ENCODE data around the gene ZNF81.
"Not testable (repeated sequence)": the region's sequence is repeated elsewhere in the genome, so short reads cannot be mapped to it uniquely, and the experiment has no call there.

The ZNF81 gene

GRCh38 chrX:47936224-47936939 is 99.7 kb downstream of the ZNF81 start:
- no peak for DNase-seq (ENCODE audit: low read depth)

GRCh38 chrX:47936940-47937317 is 100.2 kb downstream of the ZNF81 start:
- no peak for DNase-seq (ENCODE audit: low read depth)

- no peak for DNase-seq (ENCODE audit: low read depth)
Measured at GRCh38 chrX:47940448-47940847, 103.7 kb downstream of the ZNF81 start.

DNA sequence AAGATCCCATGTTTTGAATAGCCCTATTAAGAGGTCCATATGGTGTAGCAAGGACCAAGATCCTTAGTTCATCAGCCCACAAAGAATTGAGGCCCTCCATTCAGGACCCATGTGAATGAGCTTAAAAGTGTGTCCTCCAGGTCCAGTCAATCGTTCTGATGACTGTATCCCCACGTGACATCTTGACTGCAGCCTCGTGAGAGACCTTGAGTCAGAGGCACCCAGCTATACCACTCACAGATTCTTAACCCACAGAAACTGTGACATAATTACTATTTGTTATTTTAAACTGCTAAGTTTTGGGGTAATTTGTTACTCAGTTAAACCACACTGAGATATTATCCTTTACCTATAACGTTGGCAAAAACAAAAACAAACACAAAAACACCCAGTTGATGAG is 104.7 kb downstream of the ZNF81 start:
- DNase-seq (ENCODE audit: low read depth) = no peak

DNA sequence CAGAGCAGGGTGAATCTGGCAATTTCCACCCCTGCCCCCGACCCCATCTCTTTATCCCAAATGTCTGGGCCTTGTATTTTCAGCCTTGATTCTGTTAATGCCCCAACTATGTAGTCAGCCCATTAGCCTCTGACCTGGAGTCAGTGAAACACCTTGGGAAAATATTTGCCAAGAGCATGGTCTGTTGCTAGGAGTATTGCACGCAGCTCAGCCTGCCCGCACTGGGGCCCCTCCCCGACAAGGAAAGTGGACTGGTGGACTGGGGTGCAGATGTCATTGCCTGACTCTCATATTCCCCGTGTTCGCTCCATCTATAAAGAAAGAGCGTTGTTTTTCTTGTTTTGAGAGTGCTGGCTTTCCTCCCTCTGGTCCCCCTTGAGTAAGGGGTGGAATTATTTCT is 118.6 kb downstream of the ZNF81 start:
- DNase-seq (ENCODE audit: low read depth) = not testable (repeated sequence)

DNA sequence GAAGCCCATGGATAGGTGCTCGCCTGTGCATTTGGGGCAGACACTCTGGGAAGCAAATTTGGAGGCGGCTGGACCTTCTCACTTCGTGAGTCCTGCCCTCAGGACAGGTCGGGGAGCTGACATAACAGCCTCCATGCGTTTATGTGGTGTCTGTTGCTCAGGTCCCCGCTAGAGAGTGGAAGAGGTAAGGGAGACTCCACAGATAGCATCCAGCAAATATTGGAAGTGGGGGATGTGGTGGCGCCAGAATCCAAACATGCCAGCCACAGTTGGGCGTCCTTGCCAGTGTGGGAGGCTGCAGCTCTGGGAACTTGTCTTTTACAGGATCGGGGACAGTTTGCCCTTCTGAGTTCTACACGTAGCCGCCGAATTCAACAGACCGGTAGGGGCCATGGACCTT is 119.3 kb downstream of the ZNF81 start:
- no peak for DNase-seq (ENCODE audit: low read depth)

DNA sequence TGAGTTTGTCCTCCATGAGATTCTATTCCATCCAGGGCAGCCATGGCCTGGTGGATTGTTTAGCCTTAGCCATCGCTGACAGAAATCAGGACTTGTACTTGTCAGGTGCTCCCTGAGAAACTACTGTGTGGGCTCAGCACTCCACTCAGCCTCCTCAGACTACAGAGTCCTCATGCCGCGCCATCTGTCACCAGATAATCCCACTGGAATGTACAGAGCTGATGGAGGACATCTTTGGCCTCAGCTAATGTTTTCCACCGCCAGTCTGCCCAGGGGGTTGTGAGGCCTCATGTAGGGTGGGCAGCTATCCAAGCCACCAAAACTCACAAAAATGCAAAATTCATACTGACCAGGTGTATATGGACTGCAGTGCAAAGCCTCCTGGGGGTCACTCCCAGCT is 121.5 kb downstream of the ZNF81 start:
- DNase-seq (ENCODE audit: low read depth) = not testable (repeated sequence)

- DNase-seq (ENCODE audit: low read depth) = no peak
Measured at GRCh38 chrX:47958761-47959342, 122.2 kb downstream of the ZNF81 start.

DNA sequence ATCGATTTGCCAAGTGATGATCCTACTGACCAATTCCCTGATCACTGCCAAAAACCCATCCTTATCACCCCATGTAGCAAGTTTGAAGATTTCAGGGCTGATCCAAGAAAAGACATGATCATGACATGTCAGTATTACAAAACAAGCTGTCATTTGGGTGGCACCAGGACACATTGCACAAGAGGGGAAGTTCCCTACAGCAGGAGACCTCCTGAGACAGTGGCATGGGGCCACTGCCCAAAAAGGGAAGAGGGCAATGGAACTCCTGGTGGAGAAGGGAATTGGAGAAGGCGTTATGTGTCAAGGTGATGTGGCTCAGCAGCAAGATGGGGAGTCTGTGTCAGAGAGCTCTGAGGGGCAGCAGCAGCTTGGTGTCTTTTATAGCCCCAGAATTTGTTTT is 123.7 kb downstream of the ZNF81 start:
- no peak for DNase-seq (ENCODE audit: low read depth)

DNA sequence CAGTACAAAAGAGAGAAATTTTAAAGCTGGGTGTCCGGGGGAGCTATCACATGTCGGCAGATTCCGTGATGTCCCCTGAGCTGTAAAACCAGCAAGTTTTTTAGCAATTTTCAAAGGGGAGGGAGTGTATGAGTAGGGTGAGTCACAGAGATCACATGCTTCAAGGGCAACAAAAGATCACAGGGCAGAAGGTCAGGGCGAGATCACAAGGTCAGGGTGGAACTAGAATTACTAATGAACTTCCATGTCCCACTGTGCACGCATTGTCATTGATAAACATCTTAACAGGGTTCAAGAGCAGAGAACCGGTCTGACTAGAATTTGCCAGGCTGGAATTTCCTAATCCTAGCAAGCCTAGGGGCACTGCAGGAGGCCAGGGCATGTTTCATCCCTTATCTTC is 125.1 kb downstream of the ZNF81 start:
- not testable (repeated sequence) for DNase-seq (ENCODE audit: low read depth)

- not testable (repeated sequence) for DNase-seq (ENCODE audit: low read depth)
Measured at GRCh38 chrX:47965526-47965925, 128.8 kb downstream of the ZNF81 start.

Data from stimulated activated CD8-positive, alpha-beta memory T cell treated with anti-CD3 and anti-CD28 coated beads, Interleukin-7, amount 100 ng/mL, for 24 hours (primary cell).